GM18870 (cell line): ENCODE data around the gene UNK.

ENCODE experiments used
- ATAC-seq: cut with Tn5 transposase; IDR thresholded peaks from one replicate; pipeline ENCODE4 v1.9.1; 2021; ENCODE audit warnings: moderate library complexity; ENCODE audit not compliant: unreplicated experiment

UNK gene

GRCh38 chr17:75819116-75819515 is 34.5 kb downstream of the UNK start:
- no peak for ATAC-seq

GRCh38 chr17:75819678-75820077 is 35.1 kb downstream of the UNK start:
- no peak for ATAC-seq

GRCh38 chr17:75820094-75821080 is 35.8 kb downstream of the UNK start:
- no peak for ATAC-seq

- ATAC-seq: no peak
These were observed 36.9 kb downstream of the UNK start for GRCh38 chr17:75821552-75821951.

GRCh38 chr17:75822119-75822799 is 37.7 kb downstream of the UNK start:
- no peak for ATAC-seq

- no peak for ATAC-seq
These were observed 38.2 kb downstream of the UNK start for GRCh38 chr17:75822800-75823166.

- ATAC-seq: no peak
These were observed 38.8 kb downstream of the UNK start for GRCh38 chr17:75823257-75824041.

- ATAC-seq: no peak
These were observed 39.5 kb downstream of the UNK start for GRCh38 chr17:75824050-75824552.

- no peak for ATAC-seq
These were observed 40.1 kb downstream of the UNK start for GRCh38 chr17:75824666-75825065.

- ATAC-seq: no peak
These were observed 40.5 kb downstream of the UNK start for GRCh38 chr17:75825149-75825552.

- ATAC-seq: no peak
These were observed 41.3 kb downstream of the UNK start for GRCh38 chr17:75825748-75826370.

GRCh38 chr17:75826561-75827307 is 42.1 kb downstream of the UNK start:
- ATAC-seq: no peak

GRCh38 chr17:75827308-75828075 is 42.9 kb downstream of the UNK start:
- ATAC-seq: no peak

GRCh38 chr17:75828076-75828400 is 43.4 kb downstream of the UNK start:
- no peak for ATAC-seq

- no peak for ATAC-seq
These were observed 44.1 kb downstream of the UNK start for GRCh38 chr17:75828741-75829140.

- ATAC-seq: no peak
These were observed 45.1 kb downstream of the UNK start for GRCh38 chr17:75829747-75830146.

- ATAC-seq: no peak
These were observed 45.8 kb downstream of the UNK start for GRCh38 chr17:75830164-75831031.

- no peak for ATAC-seq
These were observed 46.5 kb downstream of the UNK start for GRCh38 chr17:75831032-75831571.
